Left colon (tissue), 2 donors: ENCODE results near the gene SEMG2. TPM values are rescaled to one million over a fixed set of nuclear protein-coding genes. Genes with fewer than 3 reads are reported as not detected.

ENCODE experiments used
- ATAC-seq: fragments of 200-7000 bp; cut with Tn5 transposase; one replicate; pipeline ENCODE4 v1.9.1; 2020; ENCODE audit warnings: mild to moderate bottlenecking, moderate library complexity
- DNase-seq, 2 donors: peaks; one replicate each; pipeline ENCODE4 v3.0.0-alpha.2; 2020
- intact Hi-C, 2 donors: fragments of 100-400 bp; cut with DNase I in 1 of 2; cut with micrococcal nuclease in 1 of 2; formaldehyde crosslinking; loops; one replicate each; pipeline versions ENCODE4 v1.11.2 to v1.14.0; 2022; cut with DNase I, micrococcal nuclease
- total RNA-seq, 2 donors: library from RNA; stranded (reverse); fragmentation: NEBNext Ultra II Directional; extraction: Animal tissue kit (Norgen Biotek cat#: 25700); gene quantifications; one replicate each; pipeline ENCODE4 v1.2.1, GENCODE V29; 2021
- donor health status: DM: no; HTN: no; CAD: no.
- donor health status: DM: yes; HTN: yes; CAD: no.

SEMG2 gene
- total RNA-seq, 2 donors from 2014 or later: not detected

DNA sequence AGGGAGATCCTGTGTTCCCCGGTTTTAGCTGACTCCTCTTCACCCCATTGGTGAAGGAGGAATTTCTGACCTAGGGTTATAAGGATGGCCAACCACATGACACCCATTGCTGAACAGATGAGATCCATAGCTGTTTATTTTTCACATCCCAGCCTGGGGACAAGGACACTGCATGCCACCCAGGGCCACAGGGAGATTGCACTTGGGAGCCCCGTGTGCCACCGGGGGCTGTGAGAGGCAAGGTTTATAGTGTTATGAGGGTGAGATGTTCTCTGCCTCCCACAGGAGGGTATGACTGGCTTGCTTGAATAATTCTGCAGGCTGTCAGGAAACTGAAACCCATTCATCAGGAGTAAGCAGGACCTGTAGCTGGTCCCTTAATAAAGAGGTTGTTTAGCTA is 47.9 kb downstream of the SEMG2 start:
- DNase-seq (no peak), ATAC-seq (no peak)
- intact Hi-C loops: no loop called here

DNA sequence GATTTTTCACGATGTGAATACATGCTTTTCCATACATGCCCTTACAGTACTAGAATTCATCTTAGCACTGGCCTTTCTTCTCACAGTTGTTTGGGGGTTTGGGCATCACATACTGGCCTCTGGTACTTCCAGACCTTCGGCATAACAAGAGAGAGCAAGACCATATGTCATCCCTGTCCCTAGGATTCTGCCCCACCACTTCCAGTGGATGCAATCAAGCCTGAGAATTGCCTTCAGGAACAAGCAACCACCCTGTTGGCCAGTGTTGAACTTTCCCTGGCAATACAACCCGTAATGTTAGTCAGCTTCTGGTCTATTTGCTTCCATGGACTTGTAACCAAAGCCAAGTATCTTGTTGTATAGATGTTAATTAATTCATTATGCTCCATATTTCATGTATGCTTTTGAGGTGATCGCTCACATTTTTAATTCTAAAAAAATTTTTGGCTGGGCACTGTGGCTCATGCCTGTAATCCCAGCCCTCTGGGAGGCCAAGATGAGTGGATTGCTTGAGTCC is 48.6 kb downstream of the SEMG2 start:
- intact Hi-C loops: no loop called here
- ATAC-seq (no peak), DNase-seq (no peak)

Other genes with a start within 250 kb of the SEMG2 start
- gene KCNS1, start 120.2 kb upstream of the SEMG2 start, total RNA-seq: under 1 TPM in 1 of 2 donors, not detected in 1; 0.27 TPM
- not detected for gene WFDC5, start 106.2 kb upstream of the SEMG2 start, total RNA-seq
- under 1 TPM in 1 of 2 donors, not detected in 1; 0.92 TPM for gene WFDC12, start 96.9 kb upstream of the SEMG2 start, total RNA-seq
- gene PI3, start 46.5 kb upstream of the SEMG2 start, total RNA-seq: 100 to 1,000 TPM; 108 to 979 TPM
- gene SEMG1, start 14.3 kb upstream of the SEMG2 start, total RNA-seq: under 1 TPM; 0.14 to 0.21 TPM
- 100 to 1,000 TPM in 1 of 2 donors, 10 to 100 TPM in 1; 47.4 to 204 TPM for gene SLPI, start 33.2 kb downstream of the SEMG2 start, total RNA-seq
- not detected for gene RBPJL, start 85.5 kb downstream of the SEMG2 start, total RNA-seq
- gene MATN4, start 86.9 kb downstream of the SEMG2 start, total RNA-seq: not detected
- 100 to 1,000 TPM in 1 of 2 donors, 10 to 100 TPM in 1; 85.4 to 144 TPM for gene SDC4, start 127.1 kb downstream of the SEMG2 start, total RNA-seq
- 10 to 100 TPM; 25.2 to 32.4 TPM for gene SYS1, start 141.8 kb downstream of the SEMG2 start, total RNA-seq
- under 1 TPM; 0.59 to 0.85 TPM for gene TP53TG5, start 157.0 kb downstream of the SEMG2 start, total RNA-seq
- gene DBNDD2, start 186.9 kb downstream of the SEMG2 start, total RNA-seq: 100 to 1,000 TPM; 123 to 135 TPM
- 100 to 1,000 TPM; 122 to 152 TPM for gene PIGT, start 194.8 kb downstream of the SEMG2 start, total RNA-seq
- 100 to 1,000 TPM; 108 to 124 TPM for gene WFDC2, start 248.4 kb downstream of the SEMG2 start, total RNA-seq